HG03025 (cell line): Measurements from ENCODE around the gene APBB3.
"Not testable (repeated sequence)": the region's sequence is repeated elsewhere in the genome, so short reads cannot be mapped to it uniquely, and the experiment has no call there.

Experiments used
- ATAC-seq: cut with Tn5 transposase; IDR thresholded peaks from one replicate; pipeline ENCODE4 v1.9.1; 2021; ENCODE audit warnings: mild to moderate bottlenecking, moderate library complexity; ENCODE audit not compliant: unreplicated experiment, low FRiP score

Gene APBB3, protein sequence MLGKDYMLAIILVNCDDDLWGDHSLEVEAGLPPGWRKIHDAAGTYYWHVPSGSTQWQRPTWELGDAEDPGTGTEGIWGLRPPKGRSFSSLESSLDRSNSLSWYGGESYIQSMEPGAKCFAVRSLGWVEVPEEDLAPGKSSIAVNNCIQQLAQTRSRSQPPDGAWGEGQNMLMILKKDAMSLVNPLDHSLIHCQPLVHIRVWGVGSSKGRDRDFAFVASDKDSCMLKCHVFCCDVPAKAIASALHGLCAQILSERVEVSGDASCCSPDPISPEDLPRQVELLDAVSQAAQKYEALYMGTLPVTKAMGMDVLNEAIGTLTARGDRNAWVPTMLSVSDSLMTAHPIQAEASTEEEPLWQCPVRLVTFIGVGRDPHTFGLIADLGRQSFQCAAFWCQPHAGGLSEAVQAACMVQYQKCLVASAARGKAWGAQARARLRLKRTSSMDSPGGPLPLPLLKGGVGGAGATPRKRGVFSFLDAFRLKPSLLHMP

DNA sequence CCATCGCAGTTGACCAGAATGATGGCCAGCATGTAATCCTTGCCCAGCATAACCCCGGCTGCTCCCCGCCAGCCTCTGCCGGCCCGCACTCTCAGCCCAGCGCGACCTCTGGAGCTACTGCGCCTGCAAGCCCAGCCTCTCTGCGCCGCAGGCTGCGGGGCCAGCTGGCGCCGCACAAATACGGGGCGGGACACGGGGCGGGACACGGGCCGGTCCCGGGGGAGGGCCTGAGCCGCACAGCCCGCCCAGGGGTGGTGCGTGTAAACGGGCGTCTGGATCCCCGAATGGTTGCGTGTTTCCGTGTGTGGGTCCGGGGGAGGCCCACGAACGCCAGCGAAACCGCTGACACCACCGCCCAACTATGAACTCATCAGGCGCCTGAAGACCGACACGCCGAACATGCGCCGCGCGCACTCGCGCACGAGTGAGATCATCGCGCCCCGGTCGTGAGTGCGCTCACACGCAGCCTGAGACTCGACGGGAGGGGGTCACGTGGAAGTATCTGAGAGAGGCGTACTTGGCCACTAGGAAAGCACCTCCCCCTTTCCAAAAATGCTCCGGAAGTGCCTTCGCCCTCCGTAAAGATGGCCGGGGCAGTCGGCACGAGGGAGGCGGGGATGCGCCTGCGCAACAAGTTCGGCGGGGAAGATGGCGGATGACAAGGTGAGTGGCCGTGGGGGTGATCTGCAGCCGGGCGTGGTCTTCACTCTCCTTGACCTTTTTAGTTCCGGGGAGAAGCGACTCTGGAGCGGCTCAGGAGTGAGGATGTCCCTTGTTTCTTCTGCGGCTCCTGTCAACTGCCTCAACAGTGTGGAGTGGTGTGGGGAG is at the start of gene APBB3, which contains the start of gene SLC35A4:
TSS of gene APBB3 (minus strand) at position 403 of the 828 bp plus-strand sequence. CDS start at position 50, 353 bp downstream.
TSS of gene SLC35A4 (plus strand) at position 633 of the 828 bp plus-strand sequence. CDS start 2,342 bp downstream, outside the sequence.
- peak; percentile 84 for ATAC-seq

DNA sequence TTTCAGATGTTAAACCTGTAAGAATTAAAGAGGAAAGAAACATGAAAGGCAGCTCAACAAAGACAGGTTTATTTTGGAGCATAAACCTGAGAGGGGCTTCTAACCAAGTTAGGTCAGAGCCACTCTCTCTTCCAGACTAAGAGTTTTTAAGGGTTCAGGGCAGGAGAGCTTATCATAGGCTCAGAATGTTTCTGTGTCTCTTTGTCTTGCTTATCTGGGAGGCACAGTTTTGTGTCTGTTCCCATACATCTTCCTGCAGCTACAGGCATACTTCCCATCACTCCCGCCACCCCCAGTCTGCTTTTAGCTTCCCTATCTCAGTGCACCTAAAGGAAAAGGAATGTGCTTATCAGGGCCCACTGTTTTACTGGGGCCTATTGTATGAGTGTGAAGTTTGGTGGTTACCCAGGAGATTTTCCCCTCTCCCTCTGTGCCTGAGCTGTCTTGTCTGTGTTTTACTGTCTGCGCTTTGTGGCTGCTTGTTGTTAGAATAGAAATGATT is 46.7 kb upstream of the APBB3 start:
- ATAC-seq = no peak

DNA sequence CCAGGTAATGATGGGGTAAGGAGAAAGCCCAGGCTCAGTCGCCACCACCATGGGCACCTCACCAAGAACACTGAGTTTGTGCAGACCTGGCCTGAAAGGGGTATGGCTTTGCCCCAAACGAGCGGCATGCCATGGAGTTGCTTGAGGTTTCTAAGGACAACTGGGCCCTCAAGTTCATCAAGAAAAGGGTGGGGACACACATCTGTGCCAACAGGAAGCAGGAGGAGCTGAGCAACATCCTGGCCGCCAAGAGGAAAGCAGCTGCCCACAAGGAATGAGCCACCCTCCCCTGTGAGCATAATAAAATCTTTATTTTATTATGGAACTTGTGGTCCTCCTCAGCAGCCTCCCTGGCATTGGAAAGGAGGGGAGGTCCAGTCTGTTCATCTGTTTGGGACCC is 44.7 kb upstream of the APBB3 start:
- no peak for ATAC-seq

DNA sequence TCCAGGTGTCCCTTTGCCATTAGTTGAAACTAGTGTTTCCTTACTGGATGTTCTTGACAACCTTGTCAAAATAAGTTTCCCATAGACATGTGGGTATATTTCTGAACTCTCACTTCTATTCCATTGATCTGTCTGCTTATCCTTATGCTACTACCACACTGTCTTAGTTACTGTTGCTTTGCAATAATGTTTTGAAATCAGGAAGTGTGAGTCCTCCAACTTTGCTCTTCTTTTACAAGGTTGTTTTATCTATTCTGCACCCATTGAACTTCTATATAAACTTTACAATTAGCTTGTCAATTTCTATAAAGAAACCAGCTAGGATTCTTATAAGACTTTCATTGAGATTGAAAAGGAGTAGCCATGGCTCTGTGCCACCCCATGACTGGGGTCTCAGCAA is 44.3 kb upstream of the APBB3 start:
- ATAC-seq = no peak

DNA sequence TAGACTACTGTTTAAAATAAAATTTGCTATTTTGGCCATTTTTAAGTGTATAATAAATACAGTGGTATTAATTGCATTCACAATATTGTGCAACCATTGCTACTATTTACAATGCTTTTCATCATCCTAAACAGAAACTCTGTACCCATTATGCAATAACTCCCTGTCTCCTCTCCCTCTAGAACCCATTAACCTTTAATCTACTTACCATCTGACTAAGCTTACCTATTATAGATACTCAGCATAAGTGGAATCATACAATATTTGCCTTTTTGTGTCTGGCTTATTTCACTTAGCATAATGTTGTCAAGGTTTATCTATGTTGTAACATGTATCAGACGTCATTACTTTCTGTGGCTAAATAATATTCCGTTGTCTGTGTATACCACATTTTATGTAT is 42.6 kb upstream of the APBB3 start:
- ATAC-seq = no peak

DNA sequence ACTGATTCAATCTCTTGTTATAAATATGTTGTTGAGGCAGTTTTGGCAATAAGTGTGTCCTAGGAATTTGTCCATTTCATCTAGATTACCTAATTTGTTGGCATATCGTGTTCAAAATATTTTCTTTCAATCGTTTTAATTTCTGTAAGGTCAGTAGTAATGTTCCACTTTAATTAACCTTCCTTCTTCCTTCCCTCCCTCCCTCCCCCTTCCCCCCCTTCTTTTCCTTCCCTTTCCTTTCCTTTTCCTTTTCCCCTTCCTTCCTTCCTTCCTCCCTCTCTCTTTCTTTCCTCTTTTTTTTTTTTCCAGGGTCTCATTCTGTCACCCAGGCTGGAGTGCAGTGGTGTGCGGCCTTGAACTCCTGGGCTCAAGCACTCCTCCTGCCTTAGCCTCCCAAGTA is 41.5 kb upstream of the APBB3 start:
- ATAC-seq = no peak

DNA sequence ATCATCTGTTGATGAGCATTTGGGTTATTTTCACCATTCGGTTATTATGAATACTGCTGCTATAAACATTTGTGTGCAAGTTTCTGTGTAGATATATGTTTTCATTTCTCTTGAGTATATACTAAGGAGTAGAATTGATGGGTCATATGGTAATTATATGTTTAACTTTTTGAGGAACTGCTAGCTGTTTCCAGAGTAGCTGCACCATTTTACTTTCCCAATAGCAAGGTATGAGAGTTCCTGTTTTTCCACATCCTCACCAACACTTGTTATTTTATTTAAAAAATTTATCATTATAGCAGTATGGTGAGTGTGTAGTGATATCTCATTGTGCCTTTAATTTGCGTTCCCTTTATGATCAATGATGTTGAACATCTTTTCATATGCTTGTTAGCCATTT is 39.3 kb upstream of the APBB3 start:
- ATAC-seq = no peak

DNA sequence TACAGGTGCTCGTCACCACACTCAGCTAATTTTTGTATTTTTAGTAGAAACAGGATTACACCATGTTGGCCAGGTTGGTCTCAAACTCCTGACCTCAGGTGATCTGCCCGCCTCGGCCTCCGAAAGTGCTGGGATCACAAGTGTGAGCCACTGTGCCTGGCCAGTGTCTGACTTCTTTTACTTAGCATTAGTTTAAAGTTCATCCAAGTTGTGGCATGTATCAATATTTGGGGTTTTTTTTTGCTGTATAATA is 39.0 kb upstream of the APBB3 start:
- not testable (repeated sequence) for ATAC-seq

DNA sequence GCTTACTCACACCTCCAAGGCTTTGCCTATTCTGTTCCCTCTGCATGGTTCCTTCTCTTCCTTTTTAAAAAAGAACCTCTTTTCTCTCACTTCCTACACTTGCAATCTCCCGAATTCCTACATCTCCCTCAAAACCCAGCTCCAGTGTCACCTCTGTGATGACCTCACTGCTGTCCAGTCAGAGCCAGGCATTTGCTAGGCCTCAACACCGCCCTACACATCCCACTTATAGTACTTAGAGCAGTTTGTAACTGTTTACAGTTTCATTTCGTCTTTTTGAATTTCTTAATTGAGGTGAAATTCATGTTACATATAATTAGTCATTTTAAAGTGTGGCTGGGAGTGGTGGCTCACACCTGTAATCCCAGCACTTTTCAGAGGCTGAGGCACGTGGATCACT is 37.7 kb upstream of the APBB3 start:
- ATAC-seq = no peak

DNA sequence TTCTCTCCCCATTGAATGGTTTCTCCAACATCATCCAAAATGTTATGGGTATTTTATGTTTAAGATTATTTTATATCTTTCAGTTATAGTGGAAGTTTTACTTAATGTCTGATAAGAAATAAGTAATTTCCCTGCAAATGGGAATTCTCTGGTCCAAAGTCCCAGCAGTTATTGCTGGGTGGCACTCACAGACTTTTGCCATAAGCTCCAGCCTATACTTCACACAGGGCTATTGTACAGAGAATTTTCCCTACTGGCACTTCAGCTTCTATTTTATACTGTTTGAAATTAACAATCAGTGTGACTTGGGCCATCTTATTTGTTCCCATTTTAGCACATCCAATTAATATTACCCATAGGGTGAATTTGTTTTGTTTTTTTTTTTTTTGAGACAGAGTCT is 35.7 kb upstream of the APBB3 start:
- no peak for ATAC-seq

DNA sequence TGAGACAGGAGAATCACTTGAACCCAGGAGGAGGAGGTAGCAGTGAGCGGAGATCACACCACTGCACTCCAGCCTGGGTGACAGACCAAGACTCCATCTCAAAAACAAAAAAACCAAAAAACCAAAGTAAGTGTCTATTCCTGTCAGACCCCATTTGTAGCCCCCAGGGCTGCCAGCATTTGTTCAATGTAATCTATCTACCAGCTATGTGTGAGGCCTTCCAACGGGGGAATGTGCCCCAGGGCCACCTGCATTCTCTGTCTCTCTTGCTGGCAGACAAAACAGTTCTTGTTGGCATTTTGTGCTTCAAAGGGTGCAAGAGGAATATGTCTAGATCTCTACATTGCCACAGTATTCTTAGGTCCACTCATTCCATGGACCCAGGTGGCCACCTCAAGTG is 34.4 kb upstream of the APBB3 start:
- ATAC-seq = no peak

DNA sequence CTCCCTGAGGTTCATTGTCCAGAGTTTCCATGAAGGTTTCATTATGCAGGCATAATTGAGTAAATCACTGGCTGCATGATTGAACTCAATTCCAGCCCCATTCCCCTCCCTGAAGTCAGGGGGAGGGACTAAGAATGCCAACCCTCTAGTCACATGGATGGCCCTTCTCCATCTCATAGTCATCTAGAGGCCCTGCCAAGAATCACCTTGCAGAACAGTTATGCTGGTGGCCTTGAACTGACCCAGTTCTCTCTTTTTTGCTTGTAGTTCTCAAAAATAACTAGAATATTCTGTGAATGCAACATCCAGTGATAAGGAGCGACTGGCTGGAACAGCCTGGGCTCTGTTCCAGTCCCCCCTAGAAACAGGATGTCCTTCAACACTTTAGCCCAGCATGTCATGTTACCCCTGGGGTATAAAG is 31.9 kb upstream of the APBB3 start:
- no peak for ATAC-seq

DNA sequence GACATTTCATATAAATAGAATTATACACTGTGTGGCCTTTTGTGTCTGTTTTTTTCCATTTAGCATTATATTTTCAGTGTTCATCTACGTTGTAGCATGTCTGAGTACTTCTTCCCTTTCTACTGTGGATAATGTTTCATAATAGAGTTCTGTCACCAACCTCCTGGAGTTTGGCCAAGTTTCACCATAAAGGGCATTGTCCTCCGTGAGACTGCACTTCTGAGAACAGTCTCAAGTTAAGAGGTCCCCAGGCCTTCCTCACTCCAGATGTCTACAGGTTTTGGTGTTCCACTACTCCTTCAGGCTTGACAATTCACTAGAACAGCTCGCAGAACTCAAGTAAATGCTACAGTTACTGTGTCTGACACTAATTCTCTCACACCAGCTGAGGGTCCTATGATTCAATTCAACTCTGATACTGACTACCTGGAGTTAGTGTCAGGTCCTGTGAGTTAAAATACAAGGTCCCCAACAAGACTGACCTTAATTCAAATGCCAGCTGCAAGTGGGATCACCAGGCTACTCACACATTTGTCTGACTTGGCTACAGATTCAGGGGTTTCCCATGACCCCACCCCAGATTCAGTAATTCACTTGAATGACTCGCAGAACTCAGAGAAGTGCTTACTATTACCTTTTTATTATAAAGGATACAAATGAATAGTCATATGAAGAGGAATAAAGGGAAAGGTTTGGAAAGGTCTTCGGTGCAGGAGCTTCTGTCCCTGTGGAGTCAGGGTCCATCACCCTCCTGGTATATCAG is 31.3 kb upstream of the APBB3 start:
- no peak for ATAC-seq

DNA sequence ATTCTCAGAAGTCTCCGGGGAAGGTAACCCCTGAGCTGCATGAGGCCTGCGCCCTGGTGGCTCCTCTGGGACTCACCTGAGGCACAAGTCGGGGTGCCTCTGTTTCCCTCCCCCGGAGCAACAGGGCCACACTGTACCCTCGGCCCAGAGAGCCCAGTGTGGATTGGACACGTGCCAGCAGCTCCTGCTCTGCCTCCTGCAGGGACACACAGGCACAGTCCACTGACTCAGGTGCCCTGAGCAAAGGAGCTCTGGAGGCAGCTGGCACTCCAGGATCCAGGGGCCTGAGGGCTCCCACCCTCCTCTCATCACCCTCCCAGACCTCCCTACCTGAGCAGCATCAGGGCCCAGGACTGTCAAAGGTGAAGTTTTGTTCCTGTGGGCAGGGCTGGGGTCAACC is 29.8 kb upstream of the APBB3 start:
- ATAC-seq = no peak

DNA sequence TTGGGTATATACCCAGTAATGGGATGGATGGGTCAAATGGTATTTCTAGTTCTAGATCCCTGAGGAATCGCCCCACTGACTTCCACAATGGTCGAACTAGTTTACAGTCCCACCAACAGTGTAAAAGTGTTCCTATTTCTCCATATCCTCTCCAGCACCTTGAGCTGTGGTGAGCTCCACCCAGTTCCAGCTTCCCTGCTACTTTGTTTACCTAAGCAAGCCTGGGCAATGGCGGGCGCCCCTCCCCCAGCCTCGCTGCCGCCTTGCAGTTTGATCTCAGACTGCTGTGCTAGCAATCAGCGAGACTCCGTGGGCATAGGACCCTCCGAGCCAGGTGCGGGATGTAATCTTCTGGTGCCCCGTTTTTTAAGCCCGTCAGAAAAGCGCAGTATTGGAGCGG is 28.7 kb upstream of the APBB3 start:
- not testable (repeated sequence) for ATAC-seq

DNA sequence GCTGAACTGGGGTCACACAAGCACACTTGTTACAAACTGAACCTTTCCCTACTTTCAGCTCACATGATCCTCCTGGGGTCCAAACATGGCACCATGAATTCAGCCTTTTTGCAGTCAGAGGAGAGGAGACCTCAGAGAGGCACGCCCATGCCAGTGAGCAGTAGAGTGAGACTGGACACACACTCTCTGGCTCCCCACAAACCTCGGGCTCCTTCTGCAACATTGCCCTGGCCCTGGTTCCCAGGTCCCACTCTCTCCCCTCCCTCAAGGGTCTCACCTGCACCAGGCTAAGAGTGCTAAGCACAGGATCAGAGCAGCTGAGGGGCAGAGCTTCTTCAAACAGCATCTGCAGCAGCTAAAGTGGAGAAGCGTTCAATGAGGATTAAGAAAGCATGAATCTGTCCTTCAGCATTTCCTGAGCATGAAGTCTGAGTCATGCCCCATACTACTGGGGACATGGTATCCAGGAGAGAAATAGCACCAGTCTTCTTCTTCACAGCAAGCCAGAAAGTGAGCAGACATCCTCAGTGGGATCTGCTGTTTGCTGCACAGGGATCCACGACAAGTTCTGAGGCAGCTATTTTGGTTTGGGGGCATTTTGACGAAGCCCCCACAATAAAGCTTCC is 27.5 kb upstream of the APBB3 start:
- ATAC-seq = no peak

DNA sequence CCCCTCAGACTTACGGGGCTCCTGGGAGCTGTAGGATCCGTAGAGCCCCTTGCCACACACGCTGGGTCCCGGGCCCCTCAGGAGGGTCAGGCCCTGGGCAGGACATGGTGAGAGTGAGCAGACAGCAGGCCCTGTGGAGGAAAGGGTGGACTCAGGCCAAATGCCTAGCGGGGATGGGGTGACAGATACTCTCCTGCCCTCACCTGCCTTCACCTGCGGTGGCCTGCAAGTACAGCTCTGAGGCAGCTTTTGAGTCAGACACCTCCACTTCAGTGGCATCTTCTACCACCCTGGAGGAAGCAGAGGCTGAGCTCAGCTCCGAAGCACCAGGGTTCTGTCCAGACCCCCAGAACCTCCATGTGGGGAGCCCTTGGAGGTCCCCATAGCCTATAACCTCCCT is 26.5 kb upstream of the APBB3 start:
- no peak for ATAC-seq

DNA sequence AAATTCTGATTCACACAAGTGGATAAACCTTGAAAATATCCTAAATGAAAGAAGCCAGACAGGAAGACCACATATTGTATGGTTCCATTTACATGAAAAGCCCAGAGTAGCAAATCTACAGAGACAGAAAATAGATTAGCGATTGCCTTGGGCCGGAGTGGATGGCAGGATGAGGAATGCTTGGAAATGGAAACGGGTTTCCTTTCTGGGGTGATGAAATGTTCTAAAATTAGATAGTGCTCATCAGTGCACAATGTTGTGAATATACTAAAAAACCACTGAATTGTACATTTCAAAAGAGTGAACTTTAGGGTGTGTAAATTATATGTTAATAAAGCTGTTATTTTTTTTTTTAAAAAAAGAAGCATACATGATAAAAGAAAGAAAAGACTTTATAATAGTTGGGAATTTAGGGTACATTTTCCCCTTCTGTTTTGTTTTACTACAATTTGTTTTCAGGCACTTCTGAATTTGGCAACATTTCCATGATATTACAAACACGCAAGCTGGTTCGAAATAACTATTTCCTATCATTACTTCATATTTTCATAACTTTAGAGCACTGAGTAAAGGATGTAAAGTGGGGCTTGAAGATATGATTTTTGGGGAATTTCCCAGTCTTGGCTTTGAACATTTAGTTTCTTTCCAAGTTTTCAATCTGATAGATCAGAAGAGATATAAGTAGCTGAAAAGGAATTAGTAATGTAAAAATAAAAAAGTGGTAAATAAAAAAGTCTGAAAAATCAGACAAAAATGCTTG is 24.1 kb upstream of the APBB3 start:
- no peak for ATAC-seq

DNA sequence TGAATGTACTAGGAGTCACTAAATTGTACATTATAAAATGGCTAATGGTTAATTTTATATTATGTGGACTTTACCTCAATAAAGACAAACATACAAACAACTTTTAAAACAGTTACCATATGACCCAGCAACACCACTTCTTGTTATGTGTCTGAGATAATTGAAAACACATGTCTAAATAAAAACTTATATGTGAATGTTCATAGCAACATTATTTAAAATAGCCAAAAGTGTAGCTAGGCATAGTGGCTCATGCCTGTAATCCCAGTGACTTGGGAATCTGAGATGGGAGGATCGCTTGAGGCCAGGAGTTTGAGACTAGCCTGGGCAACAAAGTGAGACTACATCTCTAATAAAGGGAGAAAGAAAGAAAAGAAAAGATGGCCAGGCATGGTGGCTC is 23.1 kb upstream of the APBB3 start:
- no peak for ATAC-seq
